Activated CD8-positive, alpha-beta memory T cell treated with anti-CD3 and anti-CD28 coated beads, Interleukin-2, amount 50 U/mL, for 48 hours (primary cell): Measurements from ENCODE around the gene RBP7.

Source experiments
- DNase-seq: peaks from one replicate; pipeline ENCODE4 v3.0.0-alpha.2; 2020

The RBP7 gene

DNA sequence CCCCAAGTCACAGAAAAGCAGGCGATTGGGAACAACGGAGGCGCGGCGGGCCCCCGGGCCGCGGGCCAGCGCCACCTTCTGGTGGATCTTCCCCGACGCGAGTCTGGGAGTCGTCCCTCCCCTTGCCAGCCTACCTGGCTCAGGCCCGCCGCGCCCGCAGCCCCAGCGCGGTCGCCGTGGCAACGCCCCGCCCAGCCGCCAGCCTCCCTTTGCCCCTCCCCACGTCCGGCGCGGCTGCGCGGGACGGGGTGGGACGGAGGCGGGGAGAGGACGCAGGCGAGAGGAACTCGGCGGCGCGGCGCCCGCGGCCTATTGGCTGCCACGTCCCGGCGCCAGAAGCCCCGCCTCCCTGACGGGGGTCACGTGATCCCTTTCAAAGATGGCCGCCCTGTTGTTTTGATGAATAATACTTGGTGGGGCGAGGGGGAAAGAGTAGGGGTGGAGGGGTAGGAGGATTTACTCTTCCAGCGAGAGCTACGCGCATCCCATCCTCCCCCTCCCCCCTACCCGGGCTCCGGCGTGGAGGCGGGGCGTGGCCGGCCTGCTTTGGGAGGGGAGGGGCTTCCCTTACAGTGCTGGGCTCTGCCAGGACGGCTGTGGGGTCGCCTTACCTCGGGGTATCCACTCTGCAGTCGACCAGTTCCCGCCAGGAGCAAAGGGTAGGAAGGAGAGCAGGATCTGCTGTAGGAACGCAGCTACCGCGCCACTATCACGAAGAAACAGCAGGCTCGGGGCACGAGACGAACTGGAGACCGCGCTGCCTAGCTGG, 35.7 kb downstream of the RBP7 start, which contains the start of gene UBE4B:
TSS of gene UBE4B (plus strand) at position 369 of the 769 bp plus-strand sequence. CDS start 713 bp downstream, outside the sequence.
- DNase-seq: peak; percentile 98

DNA sequence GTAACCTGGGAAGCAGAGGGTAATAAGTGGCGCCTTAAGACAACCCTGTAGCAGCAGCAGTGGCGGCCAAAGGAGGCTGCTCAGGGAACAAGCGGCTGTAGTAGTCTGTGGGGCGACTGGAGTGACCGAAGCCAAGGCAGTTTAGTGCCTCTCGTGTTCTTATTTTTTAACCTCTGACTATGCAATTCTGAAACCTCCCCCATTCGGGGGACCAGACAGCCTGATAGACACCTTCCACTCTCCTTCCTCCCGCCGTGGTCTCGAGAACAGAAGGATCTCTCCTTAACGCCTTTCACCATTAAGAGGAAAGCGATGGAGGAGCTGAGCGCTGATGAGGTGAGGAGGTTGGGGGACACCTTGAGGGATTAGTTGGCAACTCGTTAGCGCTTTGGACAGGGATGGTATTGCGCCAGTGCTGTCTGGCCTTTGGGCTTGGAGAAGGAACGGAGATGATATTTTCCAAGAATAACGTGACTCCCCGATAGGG, 36.4 kb downstream of the RBP7 start:
- DNase-seq: no peak

DNA sequence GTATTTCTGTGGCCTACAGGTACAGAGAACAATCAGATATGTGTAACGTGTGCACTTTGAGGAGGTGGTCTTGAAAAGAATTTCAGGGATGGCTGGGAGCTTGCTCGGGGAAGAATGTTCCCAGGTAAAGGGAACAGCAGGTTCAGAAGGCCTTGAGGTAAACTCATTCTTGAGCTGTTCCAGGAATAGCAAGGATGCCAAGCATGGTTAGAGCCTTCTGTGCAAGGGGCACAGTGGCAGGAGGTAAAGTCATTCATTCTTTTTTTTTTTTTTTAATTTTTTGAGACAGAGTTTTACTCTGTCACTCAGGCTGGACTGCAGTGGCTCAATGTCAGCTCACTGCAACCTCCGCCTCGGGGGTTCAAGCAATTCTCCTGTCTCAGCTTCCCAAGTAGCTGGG, 45.7 kb downstream of the RBP7 start:
- DNase-seq: no peak

DNA sequence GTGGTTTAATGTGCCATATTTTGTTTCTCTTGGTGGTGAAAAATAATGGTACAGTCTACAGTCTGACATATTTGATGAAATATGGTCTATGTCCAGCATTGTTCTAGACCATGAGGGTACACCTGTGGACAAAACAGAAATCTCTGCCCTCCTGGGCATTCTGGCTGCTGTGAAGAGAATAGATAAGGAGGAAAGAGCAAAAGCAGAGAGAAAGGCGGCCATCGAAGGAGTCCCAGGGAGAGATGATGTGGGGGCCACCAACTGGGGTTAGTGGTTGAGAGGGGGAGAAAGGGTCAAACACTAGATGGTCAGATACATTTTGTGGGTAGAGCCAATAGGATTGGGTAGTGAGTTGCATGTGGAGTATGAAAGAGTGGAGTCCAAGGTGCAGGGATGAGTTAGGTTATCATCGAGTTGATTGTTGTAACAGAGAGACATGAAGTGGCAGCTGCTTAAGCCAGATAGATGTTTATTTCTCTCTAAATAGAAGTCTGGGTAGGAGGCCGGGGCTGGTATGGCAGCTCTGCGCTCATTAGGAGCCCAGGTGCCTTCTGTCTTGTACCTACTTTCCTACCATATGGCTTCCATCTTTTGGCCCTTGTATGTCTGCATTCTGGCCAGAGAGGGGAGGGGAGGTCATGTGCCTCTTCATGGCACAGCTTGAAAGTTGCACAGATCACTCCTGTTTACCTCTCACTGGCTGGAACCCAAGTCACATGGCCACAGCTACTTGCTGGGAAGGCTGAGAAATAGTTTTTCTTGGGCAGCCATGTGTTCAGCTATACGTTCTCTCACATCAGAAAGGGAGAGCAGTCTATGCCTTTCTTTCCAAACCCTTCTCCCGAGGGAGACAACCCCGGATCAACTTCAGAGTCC, 48.7 kb downstream of the RBP7 start:
- no peak for DNase-seq

DNA sequence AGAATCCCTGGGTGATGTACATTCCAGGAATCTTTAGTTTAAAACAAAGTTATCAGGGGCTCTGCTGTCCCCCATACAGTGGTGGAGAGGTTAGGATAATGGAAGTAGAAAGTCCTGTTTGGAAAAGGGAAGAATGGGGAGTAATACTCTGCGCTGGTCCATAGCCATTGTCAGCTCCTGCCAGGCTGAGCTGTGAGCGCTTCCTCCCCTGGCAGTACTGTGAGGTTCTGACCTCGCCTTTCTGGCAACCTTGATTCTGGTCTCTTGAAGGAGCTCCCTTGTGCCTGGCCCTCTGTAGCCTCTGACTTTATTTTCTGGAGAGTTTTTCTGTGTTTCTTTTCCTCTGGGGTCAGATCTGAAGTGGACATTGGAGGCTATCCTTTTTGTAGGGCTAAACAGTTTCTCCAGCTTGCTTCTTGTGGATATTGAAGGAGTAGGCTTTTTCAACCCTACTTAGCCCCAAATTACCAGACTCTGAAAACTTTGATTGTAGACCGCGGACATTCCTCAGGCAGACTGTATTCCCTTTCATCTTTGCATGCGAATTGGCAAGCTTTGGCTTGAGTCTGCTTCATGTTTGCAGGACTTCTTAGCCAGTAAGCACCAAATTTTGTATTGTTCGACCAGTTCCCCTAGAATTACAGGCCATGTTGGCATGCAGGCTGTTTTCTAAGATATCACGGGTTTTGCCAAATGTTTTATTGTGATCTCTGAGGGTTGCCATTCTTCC, 49.5 kb downstream of the RBP7 start:
- no peak for DNase-seq

DNA sequence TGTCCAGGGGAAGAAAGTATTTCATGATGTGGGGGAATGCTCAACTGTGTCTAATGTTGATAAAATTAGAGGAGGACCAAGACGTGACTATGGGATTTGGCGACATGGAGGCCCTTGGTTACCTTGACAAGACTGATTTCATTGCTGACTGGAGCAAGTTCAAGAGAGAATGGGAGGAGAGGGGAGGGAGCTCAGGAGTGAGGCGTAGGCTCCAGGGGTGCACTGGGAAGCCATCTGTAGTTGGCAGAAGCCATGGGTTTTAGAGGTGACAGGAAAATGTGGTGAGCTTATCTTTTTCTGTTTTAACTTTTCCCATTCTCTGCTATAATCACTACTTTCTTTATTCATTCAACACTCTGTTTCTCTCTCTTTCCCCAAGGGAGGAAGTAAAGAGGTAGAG, 51.6 kb downstream of the RBP7 start:
- DNase-seq: no peak

DNA sequence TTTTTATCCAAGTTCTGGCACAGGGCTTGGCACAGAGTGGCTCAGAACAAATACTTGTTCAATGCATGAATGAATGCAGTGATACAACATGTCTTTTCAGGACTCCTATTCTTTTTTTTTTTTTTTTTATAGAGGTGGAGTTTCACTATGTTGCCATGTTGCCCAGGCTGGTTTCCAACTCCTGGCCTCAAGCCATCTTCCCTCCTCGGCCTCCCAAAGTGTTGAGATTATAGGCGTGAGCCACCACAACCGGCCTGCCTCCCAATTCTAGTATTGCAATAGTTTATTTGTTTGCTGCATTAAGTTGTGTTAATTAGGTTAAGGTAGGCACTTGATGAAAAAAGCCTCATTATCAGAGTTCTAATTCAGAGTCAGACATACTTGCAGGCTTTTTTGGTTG, 53.6 kb downstream of the RBP7 start:
- DNase-seq: no peak

DNA sequence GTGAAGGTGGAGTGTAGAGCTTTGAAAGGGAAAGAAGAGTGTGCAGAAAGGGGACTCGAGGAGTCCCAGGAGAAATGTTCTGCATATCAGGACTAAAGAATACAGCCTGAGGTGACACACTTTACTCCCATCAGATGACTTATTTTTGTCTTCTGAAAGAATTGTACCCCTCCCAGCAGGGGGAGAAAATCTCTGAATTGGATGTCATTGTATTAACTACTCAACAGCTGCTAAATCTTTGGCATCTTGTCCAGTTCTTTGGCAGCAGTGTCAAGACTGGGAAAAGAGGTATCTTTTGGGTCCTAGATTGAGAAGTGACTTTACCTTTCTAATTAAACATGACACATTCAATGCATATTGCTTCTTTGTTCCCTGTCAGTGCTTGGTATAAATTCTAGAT, 54.6 kb downstream of the RBP7 start:
- no peak for DNase-seq

DNA sequence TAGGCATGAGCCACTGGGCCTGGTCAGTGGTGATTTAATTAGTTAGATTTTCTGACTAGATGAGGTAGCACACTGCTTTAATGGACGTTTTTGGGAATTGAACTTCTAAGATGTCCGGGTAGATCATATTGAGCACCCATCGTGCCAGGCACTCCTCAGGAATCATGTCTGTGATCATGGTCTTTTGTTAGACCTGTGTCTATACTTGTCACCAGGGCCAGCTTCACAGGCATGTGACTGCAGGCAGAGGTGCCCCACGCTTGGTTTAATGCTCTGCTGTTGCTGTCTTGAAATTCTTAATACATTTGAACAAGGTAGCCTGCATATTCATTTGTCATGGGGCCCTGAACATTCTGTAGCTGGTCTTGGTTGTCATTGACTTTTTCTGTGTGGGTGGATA, 55.3 kb downstream of the RBP7 start:
- DNase-seq: no peak

DNA sequence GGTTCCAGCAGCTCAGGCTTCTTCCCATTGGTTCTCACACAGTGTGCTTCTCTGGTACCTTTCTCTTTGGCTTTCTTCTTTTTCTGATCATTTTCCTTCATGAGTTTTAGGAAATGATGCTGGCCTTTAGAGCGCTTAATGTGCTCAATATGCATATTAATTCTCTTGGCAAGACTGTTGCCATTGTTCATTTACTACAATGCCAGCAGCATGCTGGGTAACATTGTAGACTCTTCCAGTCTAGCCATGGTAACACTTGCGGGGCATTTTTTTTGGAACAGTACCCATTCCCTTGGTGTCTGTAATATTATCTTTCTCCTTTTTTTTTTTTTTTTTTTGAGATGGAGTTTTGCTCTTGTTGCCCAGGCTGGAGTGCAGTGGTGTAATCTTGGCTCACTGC, 57.4 kb downstream of the RBP7 start:
- DNase-seq: no peak

DNA sequence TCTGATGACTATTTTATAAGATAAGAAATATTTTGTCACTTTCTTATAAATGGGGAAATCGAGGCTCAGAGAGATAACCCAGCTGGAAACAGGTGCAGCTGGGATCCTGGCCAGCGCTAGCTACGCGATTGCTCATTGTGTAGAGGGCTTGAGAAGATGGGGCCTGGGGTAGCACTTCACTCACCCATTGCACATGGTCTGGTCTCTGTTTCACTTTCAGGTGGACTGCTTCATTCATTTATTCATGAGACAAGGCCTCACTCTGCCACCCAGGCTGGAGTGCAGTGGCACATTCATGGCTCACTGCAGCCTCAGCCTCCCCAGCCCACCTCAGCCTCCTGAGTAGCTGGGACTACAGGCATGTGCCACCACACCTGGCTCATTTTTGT, 59.6 kb downstream of the RBP7 start:
- DNase-seq: no peak

DNA sequence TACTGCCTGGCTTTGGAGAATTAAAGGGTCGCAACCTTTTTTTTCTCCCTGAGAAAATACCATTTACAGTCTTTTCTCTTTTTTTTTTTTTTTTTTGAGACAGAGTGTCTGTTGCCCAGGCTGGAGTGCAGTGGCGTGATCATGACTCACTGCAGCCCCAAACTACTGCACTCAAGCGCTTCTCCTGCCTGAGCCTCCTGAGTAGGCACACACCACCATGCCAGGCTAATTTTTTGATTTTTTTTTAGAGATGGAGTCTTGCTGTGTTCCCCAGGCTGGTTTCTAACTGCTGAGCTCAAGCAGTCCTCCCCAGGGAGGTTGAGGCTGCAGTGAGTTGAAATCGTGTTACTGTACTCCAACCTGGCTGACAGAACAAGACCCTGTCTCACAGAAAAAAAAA, 60.3 kb downstream of the RBP7 start:
- no peak for DNase-seq

DNA sequence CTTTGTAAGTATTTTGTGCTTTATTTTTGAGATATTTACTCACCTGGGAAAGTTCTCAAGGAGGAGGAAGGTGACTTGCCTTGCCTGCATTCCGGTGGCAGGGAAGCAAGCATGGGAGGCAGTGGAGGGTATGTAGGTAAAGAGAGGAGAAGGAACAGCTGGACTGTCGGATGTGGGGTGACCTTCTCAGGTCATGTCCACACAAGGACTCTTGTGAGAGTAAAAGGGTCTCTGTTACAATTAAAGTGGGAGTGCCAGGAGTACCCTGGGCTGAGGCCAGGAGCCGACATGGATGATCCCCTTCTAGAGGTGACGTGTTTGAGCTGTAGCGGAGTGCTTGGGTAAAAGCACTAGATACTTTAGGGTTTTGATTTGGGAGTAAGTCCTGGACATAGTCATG, 60.8 kb downstream of the RBP7 start:
- no peak for DNase-seq

DNA sequence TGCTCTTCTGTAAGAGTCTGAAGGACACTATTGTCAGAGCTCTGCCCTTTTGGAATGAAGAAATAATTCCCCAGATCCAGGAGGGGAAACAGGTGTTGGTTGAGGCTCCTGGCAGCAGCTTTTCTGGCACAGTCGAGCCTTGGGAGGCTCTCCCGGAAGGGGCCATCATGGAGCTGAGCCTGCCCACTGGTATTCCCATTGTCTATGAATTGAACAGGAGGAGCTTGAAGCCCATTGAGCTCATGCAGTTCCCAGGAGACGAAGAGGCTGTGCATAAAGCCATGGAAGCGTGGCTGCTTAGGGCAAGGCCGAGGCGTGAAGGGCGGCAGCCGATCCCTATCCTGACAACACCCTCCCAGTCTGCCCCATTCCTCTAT, 62.3 kb downstream of the RBP7 start:
- no peak for DNase-seq

DNA sequence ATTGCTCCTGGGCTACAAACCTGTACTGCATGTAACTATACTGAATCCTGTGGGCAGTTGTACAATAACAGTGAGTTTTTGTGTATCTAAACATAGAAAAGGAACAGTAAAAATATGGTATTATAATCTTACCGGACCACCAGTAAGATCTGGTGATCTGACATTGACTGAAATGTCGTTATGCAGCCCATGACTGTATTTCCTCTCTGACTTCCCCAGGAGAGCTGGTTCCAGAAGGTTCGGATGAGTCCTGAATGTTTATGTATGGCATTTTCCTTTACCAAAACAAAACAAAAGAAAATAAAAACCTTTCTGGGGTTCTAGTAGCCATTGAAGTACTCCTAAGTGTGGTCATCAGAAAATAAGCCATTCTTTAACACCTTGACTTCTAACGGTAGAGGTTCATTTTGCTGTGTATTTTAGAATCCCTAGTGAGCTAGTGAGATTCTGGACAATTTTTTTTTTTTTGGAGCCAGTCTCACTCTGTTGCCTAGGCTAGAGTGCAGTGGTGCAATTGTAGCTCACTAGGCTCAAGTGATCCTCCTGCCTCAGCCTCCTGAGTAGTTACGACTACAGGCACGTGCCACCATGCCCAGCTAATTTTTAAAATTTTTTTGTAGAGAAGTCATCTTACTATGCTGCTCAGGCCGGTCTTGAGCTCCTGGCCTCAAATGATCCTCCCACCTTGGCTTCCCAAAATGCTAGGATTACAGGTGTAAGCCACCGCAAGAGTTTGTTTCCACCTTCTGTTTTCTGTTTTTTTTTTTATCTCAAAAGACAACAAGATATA, 63.5 kb downstream of the RBP7 start:
- no peak for DNase-seq

DNA sequence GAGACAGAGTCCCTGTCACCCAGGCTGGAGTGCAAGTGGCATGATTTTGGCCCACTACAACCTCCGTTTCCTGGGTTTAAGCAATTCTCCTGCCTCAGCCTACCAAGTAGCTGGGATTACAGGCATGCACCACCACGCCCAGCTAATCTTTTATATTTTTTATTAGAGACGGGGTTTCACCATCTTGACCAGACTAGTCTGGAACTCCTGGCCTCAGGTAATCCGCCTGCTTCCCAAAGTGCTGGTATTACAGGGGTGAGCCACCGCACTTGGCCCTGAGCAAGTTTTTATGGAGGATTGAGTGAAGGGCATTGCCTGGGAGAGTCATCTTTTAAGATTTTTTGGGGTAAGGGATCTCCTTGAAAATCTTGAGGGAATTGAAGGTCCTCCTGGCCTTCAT, 64.2 kb downstream of the RBP7 start:
- no peak for DNase-seq

DNA sequence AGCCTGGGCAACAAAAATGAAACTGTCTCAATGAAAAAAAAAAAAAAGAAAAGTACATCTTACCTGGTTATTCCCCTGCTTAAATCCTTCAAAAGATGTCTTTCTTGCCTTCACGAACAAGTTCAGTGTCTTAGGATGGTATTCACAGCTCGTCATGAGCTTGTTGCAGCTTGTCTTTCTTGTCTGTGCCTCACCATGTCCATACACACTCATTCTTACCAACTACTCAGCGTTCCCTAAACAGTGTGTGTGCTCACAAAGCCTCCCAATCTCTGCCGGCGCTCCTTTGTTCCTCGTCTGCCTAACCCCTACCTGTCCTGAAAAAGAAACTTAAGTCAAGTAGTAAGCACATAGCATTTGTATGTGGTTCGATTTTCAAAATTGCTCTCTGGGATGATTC, 66.8 kb downstream of the RBP7 start:
- DNase-seq: no peak

DNA sequence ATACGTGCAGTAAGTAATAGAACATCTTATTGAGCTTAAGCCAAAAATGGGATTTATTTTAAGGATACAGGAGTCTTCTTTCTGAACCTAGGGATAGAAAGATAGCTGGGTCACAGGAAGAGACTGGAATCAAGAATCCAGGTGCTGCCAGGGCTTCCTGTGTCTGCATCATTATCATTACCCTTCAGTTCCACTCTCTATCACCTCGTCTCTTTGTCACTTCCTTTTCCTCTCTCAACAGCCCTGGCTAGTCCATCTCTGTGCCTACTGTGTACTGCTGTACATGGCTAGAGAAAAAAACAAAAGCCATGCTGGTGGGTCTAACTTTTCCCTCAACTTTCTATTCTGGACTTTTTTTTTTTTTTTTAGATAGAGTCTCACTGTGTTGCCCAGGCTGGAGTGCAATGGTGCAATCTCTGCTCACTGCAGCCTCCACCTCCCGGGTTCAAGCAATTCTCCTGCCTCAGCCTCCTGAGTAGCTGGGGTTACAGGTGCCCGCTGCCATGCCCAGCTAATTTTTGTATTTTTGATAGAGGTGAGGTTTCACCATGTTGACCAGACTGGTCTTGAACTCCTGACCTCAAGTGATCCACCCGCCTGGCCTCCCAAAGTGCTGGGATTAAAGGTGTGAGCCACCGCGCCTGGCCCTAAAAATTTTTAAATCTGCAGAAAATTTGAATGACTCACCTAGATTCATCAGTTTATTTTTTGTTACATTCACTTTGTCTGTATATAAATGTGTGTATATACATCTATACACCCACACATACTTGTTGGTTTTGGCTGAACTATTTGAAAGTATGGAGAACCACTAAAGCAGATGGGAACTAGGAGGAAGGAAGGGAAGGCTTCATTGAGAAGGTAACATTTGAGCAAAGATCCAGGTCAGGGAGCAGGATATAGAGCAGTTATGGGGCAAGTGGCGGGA, 67.7 kb downstream of the RBP7 start:
- DNase-seq: no peak

DNA sequence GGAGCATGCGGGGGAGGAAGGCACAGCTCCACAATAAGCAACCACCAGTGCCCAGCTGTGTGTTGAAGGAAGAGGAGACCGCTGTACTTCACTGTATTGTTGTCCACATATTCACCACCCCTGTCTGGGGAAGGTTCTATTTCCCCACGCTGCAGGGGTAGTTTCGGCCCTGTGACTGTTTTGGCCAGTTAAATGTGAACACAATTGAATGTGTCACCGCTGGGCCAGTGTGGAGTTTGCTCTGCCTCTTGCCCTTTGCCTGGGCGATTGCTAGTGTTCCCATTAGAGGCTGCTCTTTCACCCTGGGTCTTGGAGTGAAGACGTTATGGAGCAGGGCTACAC, 68.3 kb downstream of the RBP7 start:
- no peak for DNase-seq
